ENCODE results near the gene PRRX1.

- TF ChIP-seq TAF1 (IDR thresholded peaks at IDR 0.05; ENCODE audit: low read depth, low read length) (no peak), POLR2A (IDR thresholded peaks at IDR 0.05; ENCODE audit: low read depth, low read length) (no peak)
Measured at GRCh38 chr1:170668209-170669106, 4.5 kb downstream of the PRRX1 start.

Data from GM12891 (cell line).